Measurements from ENCODE around the gene PPME1.

PPME1 gene

DNA sequence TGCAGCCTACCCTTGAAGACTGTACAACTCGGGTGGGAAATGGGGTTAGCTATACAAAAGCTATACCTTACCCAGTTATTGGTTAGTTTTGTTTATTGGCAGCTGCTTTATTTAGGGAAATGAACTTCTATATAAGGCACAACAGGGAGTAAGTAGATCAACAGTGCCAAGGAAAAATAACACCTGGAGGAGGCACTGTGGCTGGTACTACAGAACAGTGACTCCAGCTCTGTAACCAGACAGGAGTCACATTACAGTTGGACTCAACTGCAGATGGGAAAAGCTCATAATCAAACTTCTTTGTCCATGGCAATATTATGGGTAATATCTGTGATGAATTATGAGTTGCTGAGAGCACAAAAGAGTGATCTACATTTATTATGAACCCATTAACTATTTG lies 126.4 kb downstream of the PPME1 start:
- FAIRE-seq: no peak
- TF ChIP-seq POLR2AphosphoS5 (IDR thresholded peaks at IDR 0.05; ENCODE audit: low read depth, low read length): no peak
- no peak for TF ChIP-seq POLR2A (IDR thresholded peaks at IDR 0.05; ENCODE audit: low read depth, low read length)
- no peak for TF ChIP-seq TAF1 (IDR thresholded peaks at IDR 0.05; ENCODE audit: borderline replicate concordance, low read depth, low read length)
- DNase-seq (ENCODE audit: insufficient read length): no peak

DNA sequence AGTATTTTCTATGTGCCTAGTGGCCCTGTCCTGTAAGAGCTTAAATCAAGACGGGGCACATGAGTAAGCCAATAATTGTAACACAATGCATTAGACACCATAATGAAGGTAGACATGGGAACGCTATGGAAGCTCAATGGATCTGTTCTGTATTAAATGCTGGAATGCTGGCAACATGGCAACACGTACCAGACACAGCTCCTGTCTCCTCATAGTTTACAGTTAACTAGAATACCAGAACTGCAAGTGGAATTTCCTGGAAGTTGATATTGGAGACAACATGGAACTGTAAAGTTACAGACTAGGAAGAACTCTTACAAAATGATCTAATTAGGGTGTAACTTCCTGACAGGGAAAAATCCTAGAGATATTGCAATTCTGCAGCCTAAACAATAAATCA lies 127.9 kb downstream of the PPME1 start:
- TF ChIP-seq TAF1 (IDR thresholded peaks at IDR 0.05; ENCODE audit: borderline replicate concordance, low read depth, low read length) (no peak), POLR2A (IDR thresholded peaks at IDR 0.05; ENCODE audit: low read depth, low read length) (no peak), POLR2AphosphoS5 (IDR thresholded peaks at IDR 0.05; ENCODE audit: low read depth, low read length) (no peak)
- DNase-seq (ENCODE audit: insufficient read length): no peak
- no peak for FAIRE-seq
